HTERT RPE-1 (cell line): ENCODE data around the gene KRT1.
"Not testable (repeated sequence)": the region's sequence is repeated elsewhere in the genome, so short reads cannot be mapped to it uniquely, and the experiment has no call there.

Experiments used
- in situ Hi-C: fragments of 300-500 bp; cut with MboI; formaldehyde crosslinking; loops from 4 replicates; pipeline ENCODE4 v1.14.3; 2020; ENCODE audit warnings: low sequenced_read_pairs

Gene KRT1

DNA sequence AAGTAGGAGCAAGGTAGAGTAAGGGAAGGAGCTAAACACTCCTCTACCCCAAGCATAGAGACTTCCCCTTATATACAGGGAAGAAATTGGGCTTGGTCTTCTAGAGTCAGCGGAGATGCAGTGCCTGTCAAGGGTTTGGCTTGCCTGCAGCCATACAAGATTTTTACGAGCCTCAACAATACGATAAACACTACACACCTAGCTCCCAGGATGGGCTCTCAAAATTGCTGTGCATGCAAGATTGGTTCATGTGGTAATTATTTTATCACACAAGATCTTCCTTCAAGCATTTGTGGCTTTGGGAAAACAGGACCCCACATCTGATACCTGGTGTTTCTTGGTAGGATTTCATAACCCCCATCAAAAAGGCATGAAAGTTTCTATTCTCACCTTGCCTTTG, at the start of gene KRT1:
KRT1 (minus strand) TSS at position 45 of the 400 bp plus-strand sequence. CDS start 59 bp downstream, outside the sequence.
- in situ Hi-C loops: no loop called here

DNA sequence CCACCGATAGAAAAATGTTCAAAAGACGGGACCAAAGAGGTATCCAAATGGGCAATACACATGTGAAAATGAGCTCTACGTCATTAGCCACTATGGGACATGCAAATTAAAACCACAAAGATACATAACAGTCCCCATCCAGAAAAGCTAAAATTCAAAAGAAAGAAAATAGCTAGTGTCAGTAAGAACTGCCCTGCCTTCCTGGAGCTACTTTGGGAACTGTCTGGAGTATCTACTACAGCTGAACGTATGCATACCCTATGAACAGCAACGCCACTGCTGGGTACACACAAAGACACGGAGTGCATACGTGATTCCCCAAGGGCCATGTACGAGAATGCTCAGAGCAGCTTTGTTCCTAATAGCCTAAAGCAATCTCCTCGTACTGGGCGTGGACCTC, 48.9 kb upstream of the KRT1 start:
- in situ Hi-C loops: no loop called here

DNA sequence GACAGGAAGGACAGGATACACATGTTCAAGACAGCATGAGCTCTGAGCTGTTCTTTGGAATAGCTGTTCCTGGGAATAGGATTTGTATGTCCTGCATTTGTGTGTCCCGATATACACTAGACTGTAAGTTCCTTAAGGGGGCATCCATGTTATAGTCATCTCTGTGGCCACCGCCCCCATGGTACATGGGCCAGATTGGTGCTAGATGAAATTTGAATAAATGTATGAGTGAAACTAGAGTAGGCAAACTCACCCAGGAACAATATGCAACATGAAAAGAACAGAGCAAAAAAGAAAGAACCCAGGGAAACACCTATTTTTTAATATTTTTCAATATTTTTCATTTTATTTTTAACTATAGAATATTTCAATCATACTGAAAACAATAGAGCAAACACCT, 48.2 kb upstream of the KRT1 start:
- in situ Hi-C loops: no loop called here

DNA sequence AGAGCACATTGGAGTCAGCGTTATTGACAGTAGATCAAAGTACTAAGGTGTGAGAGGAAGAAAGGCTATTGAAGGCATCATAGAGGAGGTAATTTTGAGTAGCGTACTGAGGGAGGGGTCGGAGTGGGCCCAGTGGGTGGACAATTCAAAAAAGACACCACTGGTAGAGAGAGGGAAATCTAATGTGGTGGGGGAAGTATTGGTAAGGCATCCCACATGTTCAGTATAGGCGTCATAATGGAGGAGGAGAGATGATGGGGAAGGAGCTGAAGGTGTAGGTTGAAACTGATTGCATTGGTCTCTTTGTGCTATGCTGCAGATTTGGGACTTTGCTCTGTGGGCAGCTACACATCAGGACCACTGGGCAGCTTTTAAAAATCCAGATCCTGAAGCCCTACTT, 46.8 kb upstream of the KRT1 start:
- in situ Hi-C loops: no loop called here

DNA sequence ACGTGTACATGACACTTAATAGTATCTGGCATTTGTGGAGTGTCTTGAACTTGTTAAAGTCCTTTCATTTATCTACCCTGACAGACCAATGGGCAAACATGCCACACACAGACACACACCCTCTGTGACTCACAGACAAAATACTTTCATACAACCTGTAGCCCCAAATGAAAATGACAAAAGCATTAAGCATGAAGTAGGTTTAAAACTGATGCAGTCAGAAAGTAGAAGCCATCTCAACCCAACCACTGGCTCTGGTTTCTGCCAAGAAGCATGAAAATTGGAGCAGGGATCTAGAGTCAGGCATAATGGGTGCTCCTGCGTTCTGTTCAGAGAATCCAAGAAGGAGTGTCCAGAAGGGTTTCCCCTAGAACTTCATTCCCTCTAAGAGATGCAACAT, 46.2 kb upstream of the KRT1 start:
- in situ Hi-C loops: no loop called here

DNA sequence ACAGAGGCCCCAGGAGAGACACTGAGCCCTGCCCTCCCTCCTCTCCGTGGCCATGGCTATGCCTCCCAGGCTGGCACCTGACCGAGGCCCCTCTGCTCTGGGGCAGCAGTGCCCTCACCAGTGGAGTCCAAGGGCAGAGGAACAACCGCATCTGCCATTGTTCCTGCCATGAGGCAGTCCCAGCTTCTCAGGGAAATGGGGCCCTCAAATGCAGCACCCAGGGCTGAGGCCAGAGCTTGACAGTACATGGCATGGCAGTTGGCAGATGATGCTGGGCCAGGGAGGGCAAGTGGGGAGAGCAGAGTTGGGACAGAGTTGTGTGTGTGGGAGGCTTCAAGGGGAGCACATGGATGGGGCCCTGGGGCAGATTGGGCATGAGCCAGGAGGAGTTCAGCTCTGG, 44.2 kb upstream of the KRT1 start:
- in situ Hi-C loops: no loop called here

DNA sequence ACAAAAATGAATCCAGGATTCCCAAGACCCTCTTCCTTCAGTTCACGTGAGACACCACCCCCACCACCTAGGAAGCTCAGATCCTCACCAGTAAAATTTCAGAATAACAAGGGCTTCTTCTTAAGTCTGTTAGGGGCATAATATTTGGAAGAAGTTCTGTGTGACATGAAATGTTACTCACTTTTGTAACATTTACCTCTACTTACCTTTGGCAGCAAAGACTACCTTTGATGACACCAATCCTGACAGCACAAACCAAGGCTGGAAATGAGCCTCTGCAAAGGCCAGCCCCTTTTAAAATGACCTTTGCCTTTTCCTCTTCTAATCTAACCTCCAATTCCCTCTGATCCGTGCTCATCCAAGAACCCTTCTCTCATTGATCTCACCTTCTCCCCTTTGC, 42.5 kb upstream of the KRT1 start:
- in situ Hi-C loops: no loop called here

DNA sequence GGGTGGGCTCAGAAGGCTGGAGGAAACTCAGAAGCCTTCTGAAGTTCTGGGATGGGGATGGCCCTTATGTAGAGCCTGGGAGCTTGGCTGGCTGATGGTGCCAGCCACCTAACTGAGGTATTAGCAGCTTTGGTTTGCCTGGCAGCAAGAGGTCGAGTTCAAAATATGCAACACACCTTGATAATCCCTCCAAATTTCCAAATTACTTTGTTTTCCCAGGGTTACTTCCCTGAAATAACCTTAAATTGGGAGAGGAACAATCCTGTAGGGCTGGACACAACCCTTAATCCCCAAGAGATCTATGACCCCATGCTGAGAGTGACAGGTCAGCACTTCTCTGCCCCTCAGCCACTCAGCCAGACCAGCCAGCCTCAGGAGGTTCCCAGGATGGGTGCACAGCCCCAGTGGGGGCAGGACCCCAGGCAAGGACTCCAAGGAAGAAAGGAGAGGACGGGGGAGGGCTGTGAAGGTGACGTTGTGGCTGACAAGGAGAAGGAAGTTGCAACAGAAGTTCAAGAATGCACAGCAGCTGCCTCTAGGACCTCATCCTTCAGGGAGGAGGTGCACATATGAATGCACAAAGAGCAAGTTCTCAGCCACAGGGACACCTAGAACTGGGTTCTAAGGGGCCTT, 41.7 kb upstream of the KRT1 start:
- in situ Hi-C loops: no loop called here

DNA sequence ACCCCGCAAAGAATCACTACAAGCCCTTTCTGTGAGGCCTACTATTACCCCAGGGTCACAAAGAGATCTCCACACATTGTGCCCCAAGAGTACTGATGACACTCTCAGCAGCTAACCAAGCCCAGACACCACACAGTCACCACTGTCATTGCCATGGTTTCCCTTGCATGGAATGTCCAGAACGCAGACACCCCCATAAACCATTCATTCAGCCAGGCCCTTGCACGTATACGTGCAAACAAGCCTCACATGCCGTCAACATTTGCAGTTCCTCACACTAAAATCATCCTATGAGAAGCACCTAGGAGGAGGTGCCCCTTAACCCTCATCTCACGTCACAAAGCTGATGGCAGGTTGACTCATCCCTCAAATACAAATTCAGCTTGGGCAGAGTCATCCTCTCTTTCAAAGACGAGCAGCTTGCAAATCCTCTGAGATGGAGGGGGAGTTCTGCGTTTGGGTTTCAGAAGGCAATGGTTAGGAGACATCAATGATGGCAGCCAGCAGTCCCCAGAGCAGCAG, 40.2 kb upstream of the KRT1 start:
- in situ Hi-C loops: no loop called here

DNA sequence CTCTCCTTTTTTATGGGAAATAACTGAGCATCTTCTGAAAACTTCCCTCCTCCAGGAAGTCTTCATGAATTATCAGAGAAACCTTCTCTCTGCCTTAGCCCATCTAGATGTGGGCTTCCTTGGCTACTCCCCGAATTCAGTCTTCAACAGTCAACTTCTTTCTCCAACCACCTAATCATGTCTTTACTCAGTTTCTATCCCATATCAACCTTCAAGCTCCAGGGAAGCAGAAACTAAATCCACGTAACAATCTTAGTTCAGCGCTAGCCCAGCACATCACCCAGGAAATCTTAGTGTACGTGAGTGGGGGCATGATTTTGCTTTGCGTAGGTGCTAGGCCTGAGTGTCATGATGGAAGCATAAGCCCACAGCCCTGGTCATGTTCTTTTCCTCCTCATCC, 35.9 kb upstream of the KRT1 start:
- in situ Hi-C loops: no loop called here

DNA sequence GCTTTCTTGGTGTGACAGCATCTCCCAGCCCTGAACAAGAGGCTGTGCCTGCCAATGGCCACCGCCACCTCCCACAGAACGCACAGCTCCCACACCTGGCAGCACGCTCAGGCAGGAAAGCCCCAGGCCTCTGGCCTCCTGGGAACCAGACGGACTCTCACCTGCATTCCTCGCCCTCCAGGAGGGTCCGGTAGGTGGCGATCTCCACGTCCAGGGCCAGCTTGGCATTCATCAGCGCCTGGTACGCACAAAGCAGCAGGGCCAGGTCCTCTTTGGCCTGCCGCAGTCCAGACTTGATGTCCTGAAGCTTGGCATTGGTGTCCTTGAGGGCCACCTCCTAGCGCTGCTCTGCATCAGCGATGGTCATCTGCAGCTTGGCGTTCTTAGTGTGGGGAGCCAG, 35.2 kb upstream of the KRT1 start:
- in situ Hi-C loops: no loop called here

DNA sequence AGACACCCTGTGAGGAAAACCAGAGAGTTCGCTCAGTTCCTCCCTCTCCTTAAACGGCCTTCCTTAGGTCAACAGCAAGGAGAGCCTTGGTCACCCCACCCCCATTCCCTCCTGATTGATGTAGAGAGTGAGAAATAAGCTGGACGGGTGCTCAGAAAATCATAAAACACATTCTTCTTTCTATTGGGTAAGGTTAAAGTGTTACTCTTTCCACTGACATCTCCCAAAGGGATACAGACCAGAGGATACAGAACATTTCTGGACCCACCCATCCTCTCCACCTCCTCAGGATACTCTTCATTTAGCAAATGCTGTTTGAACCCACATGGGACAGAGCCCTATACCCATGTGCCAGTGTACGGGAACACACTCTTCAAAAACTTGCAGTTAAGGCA, 34.7 kb upstream of the KRT1 start:
- in situ Hi-C loops: no loop called here

DNA sequence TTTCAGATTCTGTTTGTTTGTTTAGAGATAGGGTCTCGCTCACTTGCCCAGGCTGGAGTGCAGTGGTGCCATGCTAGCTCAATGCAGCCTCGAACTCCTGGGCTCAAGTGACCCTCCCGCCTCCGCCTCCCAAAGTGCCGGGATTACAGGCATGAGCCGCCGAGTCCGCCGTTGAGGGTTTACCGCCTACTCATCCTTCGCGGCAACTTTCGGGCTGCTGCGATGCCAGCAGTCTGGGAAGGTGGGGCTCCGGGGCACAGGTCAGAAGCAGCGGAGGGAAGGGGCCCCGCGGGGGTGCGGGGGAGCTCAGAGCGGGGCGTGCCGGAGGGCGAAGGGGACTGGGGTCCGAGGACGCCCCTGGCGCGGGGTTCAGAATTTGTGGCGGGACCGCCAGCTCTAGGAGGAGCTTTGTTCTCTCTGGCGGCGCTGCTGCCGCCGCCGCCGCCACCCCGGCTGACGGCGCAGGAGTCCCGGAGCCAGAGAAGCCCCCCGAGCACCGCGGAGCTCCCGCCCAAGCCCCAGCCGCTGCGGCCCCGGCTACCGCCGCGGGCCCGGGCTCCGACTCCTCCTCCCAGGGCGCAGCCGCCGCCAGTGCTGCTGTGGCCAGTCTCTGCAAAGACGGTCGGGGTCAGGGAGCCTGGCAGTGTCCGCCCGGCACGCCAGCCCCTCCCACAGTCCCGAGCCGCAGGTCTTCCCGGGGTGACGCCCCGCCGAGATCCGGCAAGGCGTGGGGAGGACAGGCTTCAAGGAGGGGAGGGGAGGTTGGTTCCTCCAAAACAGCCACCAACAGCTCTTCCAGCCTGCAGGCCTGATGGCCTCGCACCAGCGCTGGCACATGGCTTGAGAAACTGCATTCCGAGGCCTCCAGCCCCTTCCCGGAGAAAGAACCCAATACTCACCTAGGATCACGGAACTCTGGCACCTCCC, 34.0 kb upstream of the KRT1 start:
- in situ Hi-C loops: no loop called here

DNA sequence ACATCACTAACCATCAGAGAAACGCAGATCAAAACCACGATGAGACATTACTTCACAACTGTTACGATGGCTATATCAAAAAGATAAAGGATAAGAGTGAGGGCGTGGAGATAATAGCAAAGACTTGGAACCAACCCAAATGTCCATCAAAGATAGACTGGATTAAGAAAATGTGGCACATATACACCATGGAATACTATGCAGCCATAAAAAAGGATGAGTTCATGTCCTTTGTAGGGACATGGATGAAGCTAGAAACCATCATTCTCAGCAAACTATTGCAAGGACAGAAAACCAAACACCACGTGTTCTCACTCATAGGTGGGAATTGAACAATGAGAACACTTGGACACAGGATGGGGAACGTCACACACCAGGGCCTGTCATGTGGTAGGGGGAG, 31.9 kb upstream of the KRT1 start:
- in situ Hi-C loops: not testable (repeated sequence)

DNA sequence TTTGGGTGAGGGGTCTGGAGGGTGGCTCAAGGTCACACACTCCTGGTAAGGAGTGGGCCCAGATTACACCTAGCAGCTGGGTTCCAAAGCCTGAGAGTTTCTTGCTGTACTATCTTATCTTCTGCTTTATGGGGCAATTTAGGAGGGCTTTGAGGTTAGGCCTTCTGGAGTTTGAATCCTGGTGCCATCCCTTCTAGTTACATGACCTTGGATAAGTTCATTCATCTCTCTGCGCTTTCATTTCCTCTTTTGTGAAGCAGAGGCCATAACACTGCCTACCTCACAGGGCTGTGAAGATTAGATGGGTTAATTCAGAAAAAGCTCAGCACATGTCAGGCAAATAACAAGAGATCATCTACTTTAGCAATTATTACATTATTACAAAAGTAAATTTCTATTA, 30.5 kb upstream of the KRT1 start:
- in situ Hi-C loops: no loop called here

DNA sequence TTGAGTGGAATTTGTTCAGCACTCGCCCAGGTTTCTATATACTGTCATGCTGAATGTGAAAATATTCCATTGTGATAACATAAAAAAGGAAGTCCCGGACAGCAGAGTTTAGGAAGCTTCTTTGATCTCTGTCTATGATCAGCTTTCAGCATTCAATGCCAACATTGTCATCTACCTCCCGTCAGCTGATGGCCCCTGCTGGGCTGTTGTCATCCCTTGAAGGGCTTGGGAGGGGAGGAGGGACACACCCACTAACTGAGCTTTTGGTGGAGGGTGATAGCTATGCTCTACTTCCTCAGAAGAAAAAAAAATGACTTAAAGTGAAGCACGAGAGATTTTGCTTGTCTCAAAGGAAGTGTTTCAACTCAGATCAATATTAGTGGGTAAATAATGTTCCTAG, 27.8 kb upstream of the KRT1 start:
- in situ Hi-C loops: no loop called here

DNA sequence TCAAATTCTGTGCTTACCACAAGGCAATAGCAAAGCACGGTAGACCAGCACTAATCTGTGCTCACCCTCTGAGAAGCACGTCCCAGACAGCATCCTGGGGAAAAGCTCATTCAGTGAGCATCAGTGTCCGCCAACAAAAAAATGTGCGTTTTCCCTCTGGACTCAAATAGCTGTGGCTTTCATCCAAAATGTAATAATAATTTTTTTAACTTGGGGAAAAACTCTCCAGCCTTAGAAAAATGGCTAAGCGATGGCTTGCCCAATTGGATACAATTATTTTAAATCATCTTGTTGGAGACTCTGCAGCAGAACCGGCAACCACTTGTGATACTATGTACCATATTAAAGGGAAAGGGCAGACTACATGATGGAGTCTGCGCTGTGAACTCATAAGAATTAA, 24.3 kb upstream of the KRT1 start:
- in situ Hi-C loops: no loop called here

DNA sequence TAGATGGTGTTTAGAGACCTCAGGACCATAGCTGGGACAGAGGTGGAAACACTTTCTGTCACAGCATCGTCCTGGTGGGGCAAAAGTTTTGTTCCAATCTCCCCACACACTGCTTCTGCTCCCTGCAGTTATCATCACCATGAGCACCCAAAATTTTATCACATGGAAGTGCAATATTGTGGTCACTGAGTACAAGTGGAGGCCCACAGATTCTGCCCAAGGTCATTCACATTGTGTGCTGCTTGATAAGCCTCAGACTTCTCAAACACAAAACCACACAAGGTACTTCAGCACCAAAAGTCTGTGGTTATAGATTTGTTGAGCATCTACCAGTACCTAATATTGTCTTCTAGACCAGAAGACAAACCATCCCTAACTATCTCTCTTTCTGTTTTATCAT, 23.7 kb upstream of the KRT1 start:
- in situ Hi-C loops: no loop called here

DNA sequence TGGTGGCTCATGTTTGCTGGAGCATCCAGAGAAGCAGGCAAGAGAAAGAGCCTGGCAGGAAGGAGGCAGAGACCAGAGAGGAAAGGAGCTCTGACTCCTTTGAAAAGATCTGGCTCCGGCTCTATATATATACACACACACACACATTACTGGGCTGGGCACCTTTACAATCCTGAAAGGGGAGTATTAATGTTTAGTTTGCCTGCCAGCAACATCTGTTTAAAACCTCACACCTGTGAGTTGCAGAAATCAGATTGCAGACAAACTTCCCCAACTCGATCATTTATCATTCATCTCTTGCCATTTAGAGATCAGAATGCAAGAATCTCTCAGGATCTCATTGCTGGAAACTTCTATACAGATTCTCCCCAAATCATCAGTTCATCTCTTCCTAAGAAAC, 23.2 kb upstream of the KRT1 start, which contains the start of gene KRT77:
KRT77 (minus strand) TSS at position 101 of the 400 bp plus-strand sequence; CDS start at position 11, 90 bp downstream.
- in situ Hi-C loops: no loop called here

DNA sequence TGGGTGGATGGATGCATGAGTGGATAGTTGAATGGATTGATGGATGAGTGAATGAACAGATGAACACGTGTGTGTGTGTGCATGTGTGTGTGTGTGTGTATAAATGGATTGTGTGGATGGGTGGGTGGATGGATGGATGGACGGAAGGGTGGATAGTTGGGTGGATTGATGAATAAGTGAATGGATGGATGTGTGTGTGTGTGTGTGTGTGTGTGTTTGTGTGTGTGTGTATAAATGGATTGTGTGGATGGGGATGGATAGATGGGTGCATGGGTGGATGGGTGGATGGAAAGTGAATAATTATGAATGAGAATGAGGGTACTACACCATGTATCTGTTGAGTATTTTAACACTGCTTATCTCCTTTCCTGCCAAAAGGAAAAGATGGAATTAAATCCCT, 22.1 kb upstream of the KRT1 start:
- in situ Hi-C loops: no loop called here

DNA sequence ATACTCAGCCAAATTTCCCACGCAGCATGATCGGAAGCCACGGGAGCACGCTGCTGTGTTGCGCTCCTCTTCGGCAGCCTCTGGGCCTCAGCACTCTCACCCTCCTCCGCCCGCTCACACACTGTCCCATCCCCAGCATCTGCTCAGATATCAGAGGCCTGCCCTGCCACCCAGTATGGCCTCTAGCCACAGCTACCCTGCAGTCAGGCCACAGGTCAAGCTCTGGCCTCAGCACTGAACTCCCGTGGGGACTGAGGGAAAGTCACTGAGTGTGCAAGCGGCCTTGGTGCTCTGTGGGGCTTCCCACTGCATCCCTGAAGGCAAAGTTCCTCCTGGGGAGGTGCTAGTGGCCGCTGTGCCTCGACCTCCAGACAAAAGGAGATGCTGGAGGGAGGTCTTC, 21.1 kb upstream of the KRT1 start:
- in situ Hi-C loops: no loop called here

DNA sequence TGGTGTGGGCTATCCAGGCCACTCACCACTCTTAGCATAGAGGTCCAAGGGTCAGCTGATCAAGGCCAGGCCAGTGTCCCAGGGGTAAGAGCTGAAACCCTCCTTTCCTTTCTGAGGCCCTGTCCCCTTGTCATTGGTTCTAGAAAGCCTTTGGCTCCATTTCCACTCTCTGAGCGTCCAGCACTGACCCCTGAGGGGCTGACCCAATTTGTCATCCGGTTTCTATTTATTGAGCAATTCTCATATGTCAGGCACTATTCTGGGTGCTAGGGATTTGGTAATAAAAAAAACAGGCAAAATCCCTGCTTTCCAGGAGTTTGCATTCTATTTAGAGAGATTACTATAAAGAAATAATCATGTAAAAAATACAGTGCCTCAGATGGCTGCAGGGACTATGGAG, 19.8 kb upstream of the KRT1 start:
- in situ Hi-C loops: no loop called here
